Parathyroid adenoma (tissue), 2 donors: ENCODE results near the gene PIF1.

Source experiments
- H2AFZ ChIP-seq: fragments of 300-600 bp; sonication (generic); one replicate; pipeline ENCODE4 v1.7.0; 2017; ENCODE audit warnings: antibody characterized with exemption, mild to moderate bottlenecking
- H3K27ac ChIP-seq: fragments of 300-600 bp; sonication (generic); one replicate; pipeline ENCODE4 v1.7.0; 2017
- H3K27me3 ChIP-seq: fragments of 300-600 bp; sonication (generic); one replicate; pipeline ENCODE4 v1.7.0; 2017; ENCODE audit warnings: low read length; ENCODE audit not compliant: control insufficient read depth, insufficient read depth
- H3K36me3 ChIP-seq: fragments of 300-600 bp; sonication (generic); one replicate; pipeline ENCODE4 v1.7.0; 2017; ENCODE audit warnings: low read length; ENCODE audit not compliant: control insufficient read depth, insufficient read depth
- H3K4me1 ChIP-seq: fragments of 300-600 bp; sonication (generic); one replicate; pipeline ENCODE4 v1.7.0; 2017; ENCODE audit warnings: control low read depth
- H3K4me2 ChIP-seq: fragments of 300-600 bp; sonication (generic); one replicate; pipeline ENCODE4 v1.7.0; 2017; ENCODE audit warnings: low read length
- H3K4me3 ChIP-seq: fragments of 300-600 bp; sonication (generic); one replicate; pipeline ENCODE4 v1.7.0; 2017; ENCODE audit warnings: low read depth, low read length
- H3K79me2 ChIP-seq: fragments of 300-600 bp; sonication (generic); one replicate; pipeline ENCODE4 v1.7.0; 2017; ENCODE audit warnings: control low read depth
- H3K9ac ChIP-seq: fragments of 300-600 bp; sonication (generic); one replicate; pipeline ENCODE4 v1.7.0; 2017; ENCODE audit warnings: mild to moderate bottlenecking
- H3K9me3 ChIP-seq: fragments of 300-600 bp; sonication (generic); one replicate; pipeline ENCODE4 v1.7.0; 2017; ENCODE audit warnings: low read length; ENCODE audit not compliant: control insufficient read depth
- CTCF ChIP-seq: fragments of 300-600 bp; sonication (generic); IDR thresholded peaks from one replicate; pipeline ENCODE4 v1.7.0; 2017; ENCODE audit warnings: antibody characterized with exemption, mild to moderate bottlenecking
- donor health status: primary hyperparathyroidism.

The PIF1 gene

GRCh38 chr15:64837502-64837901 is 12.1 kb upstream of the PIF1 start:
- no peak overlapping the region for H3K9ac ChIP-seq
- no peak overlapping the region for H3K4me2 ChIP-seq
- H3K79me2 ChIP-seq: no peaks in the 10 kb centered on the region
- H3K4me1 ChIP-seq: peaks cover 6% of the 10 kb centered on the region
- H3K9me3 ChIP-seq: no peaks in the 10 kb centered on the region
- no peak overlapping the region for H3K4me3 ChIP-seq
- no peak for TF ChIP-seq CTCF
- no peaks in the 10 kb centered on the region for H3K27me3 ChIP-seq
- H3K27ac ChIP-seq: no peak overlapping the region
- H3K36me3 ChIP-seq: no peaks in the 10 kb centered on the region
- H2AFZ ChIP-seq: no peak overlapping the region

GRCh38 chr15:64836023-64836536 is 10.6 kb upstream of the PIF1 start:
- H3K36me3 ChIP-seq: no peaks in the 10 kb centered on the region
- no peaks in the 10 kb centered on the region for H3K27me3 ChIP-seq
- H3K4me3 ChIP-seq: no peak overlapping the region
- H2AFZ ChIP-seq: peak overlapping the region; percentile 58
- no peak overlapping the region for H3K27ac ChIP-seq
- no peak for TF ChIP-seq CTCF
- H3K9me3 ChIP-seq: no peaks in the 10 kb centered on the region
- H3K79me2 ChIP-seq: no peaks in the 10 kb centered on the region
- H3K4me1 ChIP-seq: peaks cover 6% of the 10 kb centered on the region
- H3K9ac ChIP-seq: no peak overlapping the region
- no peak overlapping the region for H3K4me2 ChIP-seq

- Histone ChIP-seq H3K4me2 (no peak overlapping the region), H2AFZ (no peak overlapping the region), H3K4me3 (no peak overlapping the region), H3K27ac (no peak overlapping the region), H3K4me1 (no peaks in the 10 kb centered on the region), H3K27me3 (no peaks in the 10 kb centered on the region), H3K79me2 (no peaks in the 10 kb centered on the region), H3K36me3 (no peaks in the 10 kb centered on the region), H3K9me3 (no peaks in the 10 kb centered on the region), H3K9ac (no peak overlapping the region)
- no peak for TF ChIP-seq CTCF
Observed at GRCh38 chr15:64833690-64834089, 8.2 kb upstream of the PIF1 start.

GRCh38 chr15:64828985-64829384 is 3.5 kb upstream of the PIF1 start:
- Histone ChIP-seq H3K27me3 (no peaks in the 10 kb centered on the region), H3K9ac (no peak overlapping the region), H3K9me3 (no peaks in the 10 kb centered on the region), H3K79me2 (no peaks in the 10 kb centered on the region), H3K4me1 (no peaks in the 10 kb centered on the region), H3K27ac (no peak overlapping the region), H2AFZ (no peak overlapping the region), H3K4me2 (no peak overlapping the region), H3K4me3 (no peak overlapping the region), H3K36me3 (no peaks in the 10 kb centered on the region)
- no peak for TF ChIP-seq CTCF

- no peak for TF ChIP-seq CTCF
- Histone ChIP-seq H3K4me1 (no peaks in the 10 kb centered on the region), H3K27me3 (no peaks in the 10 kb centered on the region), H3K9ac (no peak overlapping the region), H3K9me3 (no peaks in the 10 kb centered on the region), H2AFZ (no peak overlapping the region), H3K4me2 (peak overlapping the region; percentile 82), H3K27ac (no peak overlapping the region), H3K4me3 (peak overlapping the region; percentile 51), H3K36me3 (no peaks in the 10 kb centered on the region), H3K79me2 (no peaks in the 10 kb centered on the region)
Observed at GRCh38 chr15:64824929-64825430, 467 bp downstream of the PIF1 start.
